A673 (cell line): ENCODE results near the gene GBF1.

Experiments
- CTCF ChIP-seq: fragments of 300-800, 200-600 bp; sonication (generic); conservative IDR thresholded peaks from 2 replicates; pipeline ENCODE4 v1.5.1; 2017; ENCODE audit warnings: low read depth, mild to moderate bottlenecking, antibody characterized with exemption, low read length, moderate library complexity, mixed read lengths
- EZH2 ChIP-seq: fragments of 200-600 bp; sonication (generic); IDR thresholded peaks from 2 replicates; pipeline ENCODE4 v1.6.1; 2017; ENCODE audit warnings: borderline replicate concordance, low read depth, mild to moderate bottlenecking, mixed read lengths, antibody characterized with exemption, low read length; ENCODE audit not compliant: poor library complexity, severe bottlenecking

- TF ChIP-seq CTCF (no peak), EZH2 (no peak)
Observed at GRCh38 chr10:102335184-102335583, 89.9 kb downstream of the GBF1 start.
